Subcutaneous abdominal adipose tissue (tissue), 5 donors: ENCODE results near the gene FERMT3.

Experiments used
- H3K27ac ChIP-seq: one replicate; pipeline ENCODE4 v1.7.0; 2013; ENCODE audit warnings: low read depth, mild to moderate bottlenecking, inconsistent platforms, low read length, moderate library complexity
- H3K27me3 ChIP-seq, 5 donors: one replicate each; pipeline ENCODE4 v1.7.0; 2013; ENCODE audit warnings: low read length in 5 of 5, inconsistent platforms in 1 of 5; ENCODE audit not compliant: control insufficient read depth in 5 of 5, insufficient read depth in 4 of 5
- H3K36me3 ChIP-seq, 5 donors: one replicate each; pipeline ENCODE4 v1.7.0; 2013; ENCODE audit warnings: low read length in 5 of 5; ENCODE audit not compliant: control insufficient read depth in 5 of 5, insufficient read depth in 5 of 5
- H3K4me1 ChIP-seq, 5 donors: one replicate each; pipeline ENCODE4 v1.7.0; 2013; ENCODE audit warnings: low read length in 5 of 5, mild to moderate bottlenecking in 3 of 5, moderate library complexity in 1 of 5; ENCODE audit not compliant: control insufficient read depth in 5 of 5, insufficient read depth in 5 of 5
- H3K4me3 ChIP-seq, 5 donors: one replicate each; pipeline ENCODE4 v1.7.0; 2013; ENCODE audit warnings: low read length in 5 of 5, low read depth in 1 of 5
- H3K9ac ChIP-seq, 5 donors: one replicate each; pipeline ENCODE4 v1.7.0; 2013; ENCODE audit warnings: low read length in 5 of 5, mild to moderate bottlenecking in 4 of 5, moderate library complexity in 3 of 5
- H3K9me3 ChIP-seq, 5 donors: one replicate each; pipeline ENCODE4 v1.7.0; 2013; ENCODE audit warnings: low read length in 5 of 5; ENCODE audit not compliant: control insufficient read depth in 5 of 5
- donor health status: healthy.
- donor health status: healthy.
- donor health status: healthy.
- donor health status: healthy.
- donor health status: healthy.

Gene FERMT3

GRCh38 chr11:64226507-64227051 lies 20.1 kb downstream of the FERMT3 start:
- H3K4me3 ChIP-seq = peak overlapping the region; percentile 57 to 94 (median 87)
- peaks cover 0 to 22% (median 10%) of the 10 kb centered on the region in 5 donors for H3K36me3 ChIP-seq
- peak overlapping the region; percentile 87 for H3K27ac ChIP-seq
- H3K9ac ChIP-seq = peak overlapping the region; percentile 48 to 95 (median 86)
- no peaks in the 10 kb centered on the region for H3K27me3 ChIP-seq
- H3K9me3 ChIP-seq = no peaks in the 10 kb centered on the region
- peaks cover 2 to 55% (median 48%) of the 10 kb centered on the region in 5 donors for H3K4me1 ChIP-seq

GRCh38 chr11:64227405-64227956 lies 21.0 kb downstream of the FERMT3 start:
- Histone ChIP-seq H3K4me3 (peak overlapping the region in 4 of 5 donors; percentile 83 to 94 (median 90)), H3K9me3 (no peaks in the 10 kb centered on the region), H3K36me3 (peaks cover 0 to 21% (median 10%) of the 10 kb centered on the region in 5 donors), H3K27ac (peak overlapping the region; percentile 87), H3K9ac (peak overlapping the region in 4 of 5 donors; percentile 84 to 95 (median 90)), H3K4me1 (peaks cover 3 to 57% (median 55%) of the 10 kb centered on the region in 5 donors), H3K27me3 (no peaks in the 10 kb centered on the region)

DNA sequence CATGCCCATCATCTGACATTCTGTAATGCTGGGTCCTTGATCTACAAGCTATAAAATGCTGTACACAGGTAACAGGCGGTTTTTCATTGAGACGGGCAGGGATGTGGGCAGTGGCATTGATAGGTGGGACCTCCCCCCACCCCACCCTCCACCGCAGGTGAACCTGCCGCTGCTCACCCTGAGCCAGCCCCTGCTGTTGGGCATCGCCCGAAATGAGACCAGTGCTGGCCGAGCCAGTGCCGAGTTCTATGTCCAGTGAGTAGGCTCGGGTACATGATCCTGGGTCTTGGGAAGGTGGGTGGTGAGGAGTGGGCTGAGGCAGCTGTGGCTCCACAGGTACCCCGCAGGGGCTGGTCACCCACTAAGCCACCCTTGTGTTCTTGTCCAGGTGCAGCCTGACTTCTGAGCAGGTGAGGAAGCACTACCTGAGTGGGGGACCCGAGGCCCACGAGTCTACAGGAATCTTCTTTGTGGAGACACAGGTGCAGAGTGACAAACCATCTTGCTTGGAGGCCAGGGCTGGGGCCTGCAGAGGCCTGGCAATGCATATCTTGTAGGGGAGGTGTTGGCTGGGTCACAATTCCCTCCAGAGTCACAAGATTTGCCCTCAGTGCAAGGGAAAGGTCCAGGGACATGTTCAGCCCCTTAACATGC lies 22.7 kb downstream of the FERMT3 start:
- peak overlapping the region; percentile 57 for H3K27ac ChIP-seq
- no peaks in the 10 kb centered on the region for H3K27me3 ChIP-seq
- peaks cover 0 to 4% (median 2%) of the 10 kb centered on the region in 5 donors for H3K36me3 ChIP-seq
- H3K4me3 ChIP-seq = peak overlapping the region in 4 of 5 donors; percentile 72 to 86 (median 76)
- peaks cover 5 to 70% (median 65%) of the 10 kb centered on the region in 5 donors for H3K4me1 ChIP-seq
- peak overlapping the region in 2 of 5 donors; percentile 78 to 89 for H3K9ac ChIP-seq
- H3K9me3 ChIP-seq = no peaks in the 10 kb centered on the region

- H3K9me3 ChIP-seq = no peaks in the 10 kb centered on the region
- H3K9ac ChIP-seq = peak overlapping the region in 4 of 5 donors; percentile 77 to 89 (median 80)
- H3K36me3 ChIP-seq = no peaks in the 10 kb centered on the region
- H3K4me1 ChIP-seq = peaks cover 5 to 69% (median 63%) of the 10 kb centered on the region in 5 donors
- H3K27ac ChIP-seq = peak overlapping the region; percentile 57
- H3K4me3 ChIP-seq = peak overlapping the region; percentile 72 to 86 (median 76)
- no peaks in the 10 kb centered on the region for H3K27me3 ChIP-seq
These were observed 23.2 kb downstream of the FERMT3 start for GRCh38 chr11:64229744-64230170.

DNA sequence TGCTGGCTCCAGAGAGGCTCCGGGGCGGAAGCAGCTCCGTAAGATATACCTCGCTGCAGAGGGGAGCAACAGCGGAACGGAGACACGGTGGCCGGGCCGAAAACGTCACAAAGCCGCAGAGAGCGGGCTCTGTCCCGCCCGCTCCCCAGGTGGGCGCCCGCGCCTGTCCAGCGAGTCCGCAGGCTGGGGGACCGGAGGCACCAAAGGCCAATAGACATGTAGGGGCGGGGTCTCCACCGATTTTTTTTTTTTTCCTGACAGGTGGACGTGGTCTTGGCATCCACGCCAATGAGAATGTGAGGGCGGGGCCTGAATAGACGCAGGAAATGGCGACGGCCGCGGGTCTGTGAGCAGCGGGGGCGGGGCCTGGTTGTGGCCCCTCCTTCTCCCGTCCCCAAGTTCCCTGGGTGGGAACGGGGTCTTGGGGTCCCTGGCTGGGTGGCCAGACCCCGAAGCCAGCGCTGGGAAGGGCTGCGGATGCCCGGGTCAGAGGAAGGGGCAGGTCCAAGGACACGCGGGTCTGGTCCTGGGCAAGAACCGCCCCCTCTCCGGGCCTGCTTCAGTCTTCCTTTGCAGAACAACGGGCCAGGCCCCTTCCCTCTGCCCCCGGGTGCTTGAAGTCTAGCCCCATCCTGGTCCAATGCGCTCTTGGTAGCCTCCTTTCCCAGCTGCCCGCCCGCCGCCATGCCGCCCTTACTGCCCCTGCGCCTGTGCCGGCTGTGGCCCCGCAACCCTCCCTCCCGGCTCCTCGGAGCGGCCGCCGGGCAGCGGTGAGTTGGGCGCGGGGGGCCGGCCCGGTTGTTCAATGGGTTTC lies 23.9 kb downstream of the FERMT3 start, which contains the start of gene DNAJC4:
Gene DNAJC4 (plus strand): TSS at position 378 of the 814 bp plus-strand sequence. CDS start 307 bp downstream, at position 685.
- Histone ChIP-seq H3K27me3 (no peaks in the 10 kb centered on the region), H3K36me3 (no peaks in the 10 kb centered on the region), H3K4me1 (peaks cover 8 to 69% (median 62%) of the 10 kb centered on the region in 5 donors)

GRCh38 chr11:64230985-64231365 lies 24.5 kb downstream of the FERMT3 start:
- peaks cover 10 to 69% (median 62%) of the 10 kb centered on the region in 5 donors for H3K4me1 ChIP-seq
- peak overlapping the region in 4 of 5 donors; percentile 77 to 89 (median 80) for H3K9ac ChIP-seq
- peak overlapping the region; percentile 57 for H3K27ac ChIP-seq
- no peaks in the 10 kb centered on the region for H3K9me3 ChIP-seq
- peak overlapping the region; percentile 59 to 86 (median 76) for H3K4me3 ChIP-seq
- H3K36me3 ChIP-seq = peaks cover 0 to 2% (median 0%) of the 10 kb centered on the region in 5 donors
- no peaks in the 10 kb centered on the region for H3K27me3 ChIP-seq

More for the DNA sequence above, 23.9 kb downstream of the FERMT3 start, which contains the start of gene DNAJC4:
- Histone ChIP-seq H3K4me3 (peak within 1 kb of the TSS; percentile 72 to 86 (median 76)), H3K9ac (peak within 1 kb of the TSS in 4 of 5 donors; percentile 77 to 89 (median 80)), H3K27ac (peak within 1 kb of the TSS; percentile 57), H3K9me3 (no peaks in the 10 kb centered on the region)

DNA sequence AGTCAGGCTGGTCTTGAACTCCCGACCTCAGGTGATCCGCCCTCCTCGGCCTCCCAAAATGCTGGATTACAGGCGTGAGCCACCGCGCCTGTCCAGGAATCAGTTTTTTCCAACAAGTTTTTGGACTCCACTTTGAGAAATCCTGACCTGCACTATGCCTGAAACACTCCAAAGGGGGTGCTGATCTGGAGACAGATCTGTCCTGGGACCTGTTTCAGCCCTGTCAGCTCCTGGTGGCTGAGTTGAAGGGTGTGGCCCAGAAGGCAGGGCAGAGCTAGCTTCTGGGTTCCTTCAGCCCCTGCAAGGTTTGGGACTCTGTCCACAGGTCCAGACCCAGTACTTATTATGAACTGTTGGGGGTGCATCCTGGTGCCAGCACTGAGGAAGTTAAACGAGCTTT lies 25.0 kb downstream of the FERMT3 start:
- no peak overlapping the region for H3K9ac ChIP-seq
- peaks cover 0 to 5% (median 0%) of the 10 kb centered on the region in 5 donors for H3K36me3 ChIP-seq
- H3K27ac ChIP-seq = no peak overlapping the region
- H3K4me3 ChIP-seq = no peak overlapping the region
- peaks cover 10 to 67% (median 59%) of the 10 kb centered on the region in 5 donors for H3K4me1 ChIP-seq
- H3K9me3 ChIP-seq = no peaks in the 10 kb centered on the region
- H3K27me3 ChIP-seq = no peaks in the 10 kb centered on the region

DNA sequence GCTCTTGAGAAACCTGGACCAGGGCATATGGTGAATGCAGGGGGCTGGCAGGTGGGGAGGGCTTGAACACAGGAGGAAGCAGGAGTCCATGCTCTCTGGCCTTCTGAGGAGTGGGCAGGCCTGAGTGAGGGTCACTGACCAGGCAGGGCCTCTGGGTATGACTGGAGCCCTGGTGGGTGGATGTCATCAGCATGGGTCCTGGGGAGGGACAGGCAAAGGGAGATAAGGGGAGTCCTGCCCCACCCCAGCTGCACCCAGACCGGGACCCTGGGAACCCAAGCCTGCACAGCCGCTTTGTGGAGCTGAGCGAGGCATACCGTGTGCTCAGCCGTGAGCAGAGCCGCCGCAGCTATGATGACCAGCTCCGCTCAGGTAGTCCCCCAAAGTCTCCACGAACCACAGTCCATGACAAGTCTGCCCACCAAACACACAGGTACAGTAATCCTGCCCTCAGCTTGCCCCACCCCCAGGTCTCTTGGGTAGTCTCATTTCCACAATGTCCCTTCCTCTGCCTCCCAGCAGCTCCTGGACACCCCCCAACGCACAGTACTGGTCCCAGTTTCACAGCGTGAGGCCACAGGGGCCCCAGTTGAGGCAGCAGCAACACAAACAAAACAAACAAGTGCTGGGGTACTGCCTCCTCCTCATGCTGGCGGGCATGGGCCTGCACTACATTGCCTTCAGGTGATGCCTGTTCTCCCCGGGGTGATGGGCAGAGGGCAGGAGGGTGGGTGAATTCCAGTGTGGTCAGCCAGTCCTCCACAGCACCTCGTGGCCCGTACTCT lies 25.9 kb downstream of the FERMT3 start:
- peaks cover 8 to 59% (median 51%) of the 10 kb centered on the region in 5 donors for H3K4me1 ChIP-seq
- no peak overlapping the region for H3K27ac ChIP-seq
- H3K27me3 ChIP-seq = no peaks in the 10 kb centered on the region
- no peaks in the 10 kb centered on the region for H3K9me3 ChIP-seq
- H3K9ac ChIP-seq = peak overlapping the region in 2 of 5 donors; percentile 20 to 62
- H3K4me3 ChIP-seq = no peak overlapping the region
- H3K36me3 ChIP-seq = peaks cover 0 to 10% (median 4%) of the 10 kb centered on the region in 5 donors

DNA sequence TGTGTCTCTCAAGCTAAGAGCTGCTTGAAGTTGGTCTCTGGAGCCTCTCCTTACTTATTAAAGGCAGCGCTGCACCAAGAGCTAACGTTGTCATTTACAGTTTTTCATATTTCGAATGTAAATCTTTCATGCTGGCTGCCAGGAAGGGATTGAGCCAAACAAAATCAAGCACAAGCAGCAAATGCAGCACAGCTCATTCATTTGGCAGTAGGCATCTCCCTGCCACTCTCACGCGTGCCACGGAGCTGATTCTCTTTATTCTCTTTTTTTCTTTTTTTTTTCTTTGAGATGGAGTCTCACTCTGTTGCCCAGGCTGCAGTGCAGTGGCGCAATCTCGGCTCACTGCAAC lies 26.4 kb downstream of the FERMT3 start:
- no peaks in the 10 kb centered on the region for H3K9me3 ChIP-seq
- H3K9ac ChIP-seq = peak overlapping the region in 1 of 5 donors; percentile 62
- H3K4me3 ChIP-seq = no peak overlapping the region
- H3K27ac ChIP-seq = no peak overlapping the region
- no peaks in the 10 kb centered on the region for H3K27me3 ChIP-seq
- H3K4me1 ChIP-seq = peaks cover 8 to 58% (median 48%) of the 10 kb centered on the region in 5 donors
- H3K36me3 ChIP-seq = peaks cover 0 to 16% (median 10%) of the 10 kb centered on the region in 5 donors
